Ovary (tissue), 9 donors: ENCODE results near the gene TREM2. TPM values are rescaled to one million over a fixed set of nuclear protein-coding genes. Genes with fewer than 3 reads are reported as not detected.

Source experiments
- DNase-seq, 5 donors: peaks; one replicate each; pipeline ENCODE4 v3.0.0-alpha.2; 2019 to 2020
- H3K27ac ChIP-seq, 2 donors: fragments of 200-600 bp; one replicate each; pipeline versions ENCODE4 v1.5.1 to v1.8.0; 2019 to 2022
- H3K27me3 ChIP-seq: fragments of 200-600 bp; one replicate; pipeline ENCODE4 v1.8.0; 2022
- H3K36me3 ChIP-seq: fragments of 200-600 bp; sonication (generic); one replicate; pipeline ENCODE4 v1.5.1; 2019
- H3K4me1 ChIP-seq: one replicate; pipeline ENCODE4 v1.8.1; 2013; ENCODE audit warnings: mild to moderate bottlenecking, moderate library complexity; ENCODE audit not compliant: insufficient read depth
- H3K4me3 ChIP-seq: fragments of 200-600 bp; sonication (generic); one replicate; pipeline ENCODE4 v1.5.1; 2017
- H3K9me3 ChIP-seq, 2 donors: fragments of 200-600 bp in 1 of 2; sonication (generic) in 1 of 2; one replicate each; pipeline versions ENCODE4 v1.5.1 to v1.8.1; 2013 to 2019; ENCODE audit warnings: mild to moderate bottlenecking in 1 of 2, moderate library complexity in 1 of 2
- CTCF ChIP-seq, 3 donors: fragments of 450-650 bp in 2 of 3; fragments of 200-600 bp in 1 of 3; IDR thresholded peaks; one replicate each; pipeline versions ENCODE4 v1.5.1 to v1.8.0; 2016 to 2022; ENCODE audit warnings: antibody characterized with exemption in 3 of 3, mild to moderate bottlenecking in 1 of 3
- EP300 ChIP-seq: sonication (generic); formaldehyde crosslinking; IDR thresholded peaks from one replicate; pipeline ENCODE4 v1.6.1; 2017; ENCODE audit warnings: antibody characterized with exemption
- POLR2A ChIP-seq: fragments of 450-650 bp; IDR thresholded peaks from one replicate; pipeline ENCODE4 v1.6.1; 2017; ENCODE audit warnings: antibody characterized with exemption, mild to moderate bottlenecking, moderate library complexity
- WGBS, 3 donors: extraction: QIAGEN DNeasy Blood & Tissue Kit in 1 of 3; methylation state at CpG; one replicate each; pipeline versions ENCODE4 v1.1.5 to v1.1.7; 2013 to 2017; 5-methylcytosine and 5-hydroxymethylcytosine counted together
- intact Hi-C, 4 donors: fragments of 100-400 bp; cut with DNase I; formaldehyde crosslinking; loops; one replicate each; pipeline versions ENCODE4 v1.11.0 to v1.15.1; 2022 to 2023
- polyA plus RNA-seq, 2 donors: library from polyadenylated mRNA; stranded (reverse); fragments of 200-250 nt in 1 of 2; fragments of 350-450 nt in 1 of 2; fragmentation: Illumina TruSeq in 1 of 2; extraction: RNeasy Lipid Tissue Mini Kit (QIAGEN cat#74804) in 1 of 2; gene quantifications; one replicate each; pipeline ENCODE4 v1.2.3, GENCODE V29; 2013 to 2014
- total RNA-seq, 7 donors: library from RNA; depleted of rRNA in 2 of 7; stranded (reverse); fragments of >200 nt in 2 of 7; fragmentation: NEBNext Ultra II Directional in 3 of 7; extraction: Animal tissue kit (Norgen Biotek cat#: 25700) in 3 of 7; gene quantifications; one replicate each; pipeline versions ENCODE4 v1.1.0 to v1.2.4, GENCODE V29; 2016 to 2023
- donor health status: DM: no; HTN: no; CAD: no; lungs with moderate emphysema.
- donor health status: DM: no; HTN: no; CAD: no.
- donor health status: Bipolar disorder and iron deficiency.
- donor health status: DM: yes; HTN: yes; CAD: no.
- donor health status: DM: no; HTN: no; CAD: no.
- donor health status: DM: yes; HTN: yes; CAD: no.

TREM2 gene
- total and polyA plus RNA-seq, 9 donors, result 2.6 to 12.4 (median 4.1) TPM

- 90 to 97% (median 95%) methylated on average over 3 of the region's 3 CpGs for WGBS, 3 donors
Observed at GRCh38 chr6:41197234-41197633, 34.3 kb upstream of the TREM2 start.

DNA sequence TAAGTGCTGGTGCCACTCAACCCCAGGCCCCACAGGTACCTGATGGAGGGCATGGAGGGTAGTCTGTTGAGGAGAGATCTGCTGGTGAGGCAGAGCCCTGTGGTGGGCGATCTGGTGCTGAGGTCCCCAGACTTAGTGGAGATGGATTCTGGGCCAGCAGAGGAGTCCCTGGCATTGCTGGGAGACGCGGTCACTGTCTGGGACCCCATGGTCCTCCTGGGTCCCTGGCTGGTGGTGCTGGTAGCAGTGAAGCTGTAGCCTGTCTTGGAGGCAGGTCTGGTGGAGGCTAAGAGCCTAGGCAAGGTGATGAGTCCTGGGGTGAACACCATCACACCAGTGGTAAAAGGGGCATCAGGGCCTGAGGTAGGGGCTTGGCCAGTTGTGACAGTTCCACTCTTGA is 31.5 kb upstream of the TREM2 start:
- no peak for TF ChIP-seq POLR2A
- no peak for TF ChIP-seq EP300
- no peak for TF ChIP-seq CTCF (IDR thresholded peaks at IDR 0.05)
- WGBS, 3 donors, result 93 to 100% (median 96%) methylated on average over 3 of the region's 3 CpGs
- H3K36me3 ChIP-seq, result no peaks in the 10 kb centered on the region
- intact Hi-C loops, result no loop called here
- no peak overlapping the region for H3K27ac ChIP-seq
- no peaks in the 10 kb centered on the region for H3K4me1 ChIP-seq
- no peak overlapping the region for H3K4me3 ChIP-seq
- no peaks in the 10 kb centered on the region for H3K27me3 ChIP-seq
- DNase-seq, result no peak
- H3K9me3 ChIP-seq, result no peaks in the 10 kb centered on the region

More at GRCh38 chr6:41197234-41197633, 34.3 kb upstream of the TREM2 start:
- H3K27me3 ChIP-seq, result no peaks in the 10 kb centered on the region
- intact Hi-C loops, result no loop called here
- H3K27ac ChIP-seq, result no peak overlapping the region
- DNase-seq, result no peak
- H3K4me1 ChIP-seq, result no peaks in the 10 kb centered on the region
- H3K4me3 ChIP-seq, result no peak overlapping the region
- TF ChIP-seq POLR2A (no peak), CTCF (IDR thresholded peaks at IDR 0.05) (no peak), EP300 (no peak)
- H3K36me3 ChIP-seq, result no peaks in the 10 kb centered on the region
- no peaks in the 10 kb centered on the region for H3K9me3 ChIP-seq

GRCh38 chr6:41193884-41194283 is 31.0 kb upstream of the TREM2 start:
- intact Hi-C loops, result no loop called here
- 50 to 65% (median 53%) methylated on average over 5 of the region's 5 CpGs for WGBS, 3 donors
- Histone ChIP-seq H3K36me3 (no peaks in the 10 kb centered on the region), H3K4me3 (no peak overlapping the region), H3K27me3 (no peaks in the 10 kb centered on the region), H3K4me1 (no peaks in the 10 kb centered on the region), H3K27ac (no peak overlapping the region), H3K9me3 (no peaks in the 10 kb centered on the region)
- TF ChIP-seq POLR2A (no peak), EP300 (no peak), CTCF (IDR thresholded peaks at IDR 0.05) (no peak)
- DNase-seq, result no peak

DNA sequence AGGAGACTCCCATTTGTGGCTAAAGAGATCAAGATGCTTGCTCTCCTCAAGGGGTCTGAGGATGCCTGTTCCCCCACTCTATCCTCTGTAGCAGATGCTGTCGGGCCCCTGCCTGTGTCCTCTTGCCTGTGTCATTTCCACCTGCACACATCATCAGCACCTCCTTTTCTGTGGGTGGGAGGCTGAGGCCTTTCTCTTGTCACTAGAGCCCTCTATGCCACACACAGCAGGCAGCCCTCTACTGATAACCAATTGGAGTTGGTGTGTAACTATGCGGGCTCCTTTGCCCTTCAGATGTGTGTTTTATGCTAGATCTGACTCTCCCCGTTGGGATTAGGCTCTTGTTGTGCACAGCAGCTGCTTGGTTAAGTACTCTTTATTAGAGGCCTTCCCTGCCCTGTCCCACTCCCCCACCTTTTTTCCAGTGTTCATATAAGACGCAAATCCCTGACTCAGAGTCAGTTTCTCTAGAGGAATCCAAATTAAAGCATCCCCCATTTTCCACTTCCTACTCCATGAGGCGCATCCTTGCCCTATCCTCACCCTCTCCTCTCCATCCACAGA is 30.3 kb upstream of the TREM2 start:
- TF ChIP-seq EP300, result no peak
- no peak for TF ChIP-seq CTCF (IDR thresholded peaks at IDR 0.05)
- TF ChIP-seq POLR2A, result no peak

More for the DNA sequence above, 30.3 kb upstream of the TREM2 start:
- 54 to 62% (median 58%) methylated on average over 5 of the region's 5 CpGs for WGBS, 3 donors
- H3K27me3 ChIP-seq, result no peaks in the 10 kb centered on the region
- intact Hi-C loops, result no loop called here
- no peaks in the 10 kb centered on the region for H3K4me1 ChIP-seq
- no peaks in the 10 kb centered on the region for H3K36me3 ChIP-seq
- H3K27ac ChIP-seq, result no peak overlapping the region
- DNase-seq, result no peak
- H3K9me3 ChIP-seq, result no peaks in the 10 kb centered on the region
- H3K4me3 ChIP-seq, result no peak overlapping the region
